B cell (primary cell): ENCODE measurements around the gene SLC34A2. TPM values are rescaled to one million over a fixed set of nuclear protein-coding genes. Genes with fewer than 3 reads are reported as not detected.

Experiments used
- ATAC-seq: fragments of 200-7000 bp; cut with Tn5 transposase; one replicate; pipeline ENCODE4 v1.10.0; 2021; ENCODE audit warnings: low read depth, mild to moderate bottlenecking, moderate number of reproducible peaks, moderate library complexity
- CTCF ChIA-PET: fragments of 350-600 bp; sonication (Branson Sonifier 250); formaldehyde crosslinking; loops from one replicate; lab custom pipeline; 2021; ENCODE audit warnings: antibody characterized with exemption, inconsistent platforms; lab: Charles Lee
- POLR2A ChIA-PET: fragments of 350-600 bp; sonication (Branson Sonifier 250); formaldehyde crosslinking; loops from one replicate; lab custom pipeline; 2021; ENCODE audit warnings: antibody characterized with exemption; lab: Charles Lee
- DNase-seq: peaks from one replicate; pipeline ENCODE4 v3.0.0; 2013
- H2AFZ ChIP-seq: 2 replicates; pipeline ENCODE4 v1.6.1; 2012; ENCODE audit warnings: mild to moderate bottlenecking, low read depth, low read length; ENCODE audit not compliant: insufficient read depth, poor library complexity, severe bottlenecking
- H3K27ac ChIP-seq, 2 donors: 1 replicate in 1 of 2; 2 replicates in 1 of 2; pipeline ENCODE4 v1.5.1; 2012 to 2013; ENCODE audit warnings: low read length in 2 of 2, mild to moderate bottlenecking in 2 of 2, moderate library complexity in 1 of 2
- H3K27me3 ChIP-seq, 4 experiments: fragments of 200-600 bp in 1 of 4; sonication (generic) in 1 of 4; replicated peaks in 1 of 4; 1 replicate in 2 of 4; 2 replicates in 2 of 4; pipeline versions ENCODE4 v1.6.1 to v1.7.0; 2013 to 2016; ENCODE audit warnings: low read length in 3 of 4, mild to moderate bottlenecking in 2 of 4, mixed read lengths in 1 of 4, moderate library complexity in 1 of 4; ENCODE audit not compliant: insufficient read depth in 4 of 4, control insufficient read depth in 3 of 4; ENCODE audit errors: control extremely low read depth in 1 of 4
- H3K36me3 ChIP-seq, 2 experiments: replicated peaks in 1 of 2; 1 replicate in 1 of 2; 2 replicates in 1 of 2; pipeline versions ENCODE4 v1.6.1 to v1.7.1; 2013; ENCODE audit warnings: low read length in 1 of 2; ENCODE audit not compliant: insufficient read depth in 2 of 2, control insufficient read depth in 1 of 2; ENCODE audit errors: control extremely low read depth in 1 of 2, extremely low read depth in 1 of 2
- H3K4me1 ChIP-seq, 2 donors: fragments of 200-600 bp in 1 of 2; sonication (generic) in 1 of 2; 1 replicate in 1 of 2; 2 replicates in 1 of 2; pipeline versions ENCODE4 v1.5.1 to v1.6.1; 2013 to 2017; ENCODE audit warnings: low read length in 2 of 2; ENCODE audit not compliant: control insufficient read depth in 2 of 2, insufficient read depth in 2 of 2
- H3K4me2 ChIP-seq: replicated peaks from 2 replicates; pipeline ENCODE3; 2012; ENCODE audit warnings: mild to moderate bottlenecking, low read depth, low read length; ENCODE audit not compliant: poor library complexity, severe bottlenecking
- H3K4me3 ChIP-seq, 5 experiments: fragments of 200-600 bp in 1 of 5; sonication (generic) in 1 of 5; 1 replicate in 3 of 5; 2 replicates in 2 of 5; pipeline versions ENCODE4 v1.5.1 to v1.7.0; 2011 to 2016; ENCODE audit warnings: low read length in 4 of 5, mild to moderate bottlenecking in 4 of 5, low read depth in 2 of 5, control low read depth in 1 of 5, moderate library complexity in 1 of 5; ENCODE audit not compliant: insufficient read depth in 1 of 5; ENCODE audit errors: control extremely low read depth in 1 of 5, extremely low read depth in 1 of 5
- H3K79me2 ChIP-seq: fragments of 200-600 bp; sonication (generic); one replicate; pipeline ENCODE4 v1.6.0; 2016; ENCODE audit warnings: low read length; ENCODE audit not compliant: control insufficient read depth, insufficient read depth
- H3K9ac ChIP-seq: fragments of 200-600 bp; sonication (generic); 2 replicates; pipeline ENCODE4 v1.6.1; 2017; ENCODE audit warnings: mild to moderate bottlenecking, low read length, moderate library complexity
- H3K9me3 ChIP-seq, 3 donors: one replicate each; pipeline versions ENCODE4 v1.6.1 to v1.7.1; 2013; ENCODE audit warnings: low read length in 2 of 3; ENCODE audit not compliant: control insufficient read depth in 2 of 3, insufficient read depth in 1 of 3; ENCODE audit errors: control extremely low read depth in 1 of 3
- H4K20me1 ChIP-seq: 2 replicates; pipeline ENCODE4 v1.6.0; 2012; ENCODE audit warnings: mild to moderate bottlenecking, low read length; ENCODE audit not compliant: insufficient read depth, control insufficient read depth, poor library complexity, severe bottlenecking
- H3K27ac Mint-ChIP-seq: one replicate; pipeline ENCODE4 v1.8.0; 2021; ENCODE audit warnings: mixed read lengths
- H3K27me3 Mint-ChIP-seq: one replicate; pipeline ENCODE4 v1.8.0; 2021; ENCODE audit warnings: mixed read lengths
- H3K4me1 Mint-ChIP-seq: one replicate; pipeline ENCODE4 v1.8.0; 2021; ENCODE audit warnings: mixed read lengths
- H3K4me3 Mint-ChIP-seq: one replicate; pipeline ENCODE4 v1.8.0; 2021; ENCODE audit warnings: mixed read lengths
- H3K9me3 Mint-ChIP-seq: one replicate; pipeline ENCODE4 v1.8.0; 2022; ENCODE audit warnings: mixed read lengths; ENCODE audit not compliant: insufficient read depth
- CTCF ChIP-seq: fragments of 200-600 bp; IDR thresholded peaks from one replicate; pipeline ENCODE4 v1.8.0; 2022; ENCODE audit warnings: antibody characterized with exemption, mild to moderate bottlenecking
- EZH2 ChIP-seq: IDR thresholded peaks from 2 replicates; pipeline ENCODE4 v1.6.1; 2012; ENCODE audit warnings: borderline replicate concordance, low read depth, mild to moderate bottlenecking, moderate library complexity, low read length; ENCODE audit not compliant: insufficient read depth, poor library complexity, severe bottlenecking
- WGBS: methylation state at CpG from one replicate; pipeline ENCODE4 v1.1.5; 2013; ENCODE audit warnings: missing lambda C conversion rate; ENCODE audit not compliant: insufficient coverage; 5-methylcytosine and 5-hydroxymethylcytosine counted together
- intact Hi-C: fragments of 100-400 bp; cut with micrococcal nuclease; formaldehyde crosslinking; loops from one replicate; pipeline ENCODE4 v1.10.0; 2022
- polyA plus RNA-seq: library from polyadenylated mRNA; depleted of rRNA; stranded (reverse); fragments of >200 nt; gene quantifications from 2 replicates; pipeline ENCODE4 v1.2.3, GENCODE V29; 2012
- total RNA-seq, 2 donors: library from RNA; stranded (reverse); fragments of 120-200 nt in 1 of 2; gene quantifications; 1 replicate in 1 of 2; 2 replicates in 1 of 2; pipeline versions ENCODE4 v1.2.3 to v1.2.4, GENCODE V29; 2013 to 2022

Gene SLC34A2
- total and polyA plus RNA-seq, 2 donors (not counting 1 experiment from before 2014, with no cell fraction given): not detected

GRCh38 chr4:25624616-25625015, 31.0 kb upstream of the SLC34A2 start:
- Histone ChIP-seq H3K9ac (no peak overlapping the region), H3K36me3 (no peaks in the 10 kb centered on the region), H4K20me1 (no peaks in the 10 kb centered on the region), H3K27ac (no peak overlapping the region), H3K4me1 (no peaks in the 10 kb centered on the region), H3K4me3 (no peak overlapping the region), H3K9me3 (no peaks in the 10 kb centered on the region), H2AFZ (no peak overlapping the region), H3K79me2 (no peaks in the 10 kb centered on the region), H3K4me2 (no peak overlapping the region), H3K27me3 (peaks cover 0 to 5% (median 0%) of the 10 kb centered on the region in 4 experiments)
- no CpG with 5 or more reads among the region's 1 CpG for WGBS
- CTCF ChIA-PET: no interaction called here
- DNase-seq (no peak), ATAC-seq (no peak)
- H3K4me3 Mint-ChIP-seq: no peak overlapping the region
- no peaks in the 10 kb centered on the region for H3K9me3 Mint-ChIP-seq
- intact Hi-C loops: no loop called here
- peaks cover 16% of the 10 kb centered on the region for H3K27me3 Mint-ChIP-seq
- no peaks in the 10 kb centered on the region for H3K4me1 Mint-ChIP-seq
- H3K27ac Mint-ChIP-seq: no peak overlapping the region
- POLR2A ChIA-PET: no interaction called here
- no peak for TF ChIP-seq EZH2
- TF ChIP-seq CTCF: no peak

- ChIA-PET CTCF (no interaction called here), POLR2A (no interaction called here)
- no peak overlapping the region for H3K27ac Mint-ChIP-seq
These were observed 27.2 kb upstream of the SLC34A2 start for GRCh38 chr4:25628451-25628850.

More at GRCh38 chr4:25628451-25628850, 27.2 kb upstream of the SLC34A2 start:
- Mint-ChIP-seq H3K4me3 (no peak overlapping the region), H3K4me1 (no peaks in the 10 kb centered on the region), H3K9me3 (no peaks in the 10 kb centered on the region), H3K27me3 (peaks cover 11% of the 10 kb centered on the region)
- no peak overlapping the region for H3K4me2 ChIP-seq
- no peaks in the 10 kb centered on the region for H4K20me1 ChIP-seq
- WGBS: no CpG with 5 or more reads among the region's 2 CpGs
- H3K79me2 ChIP-seq: no peaks in the 10 kb centered on the region
- TF ChIP-seq EZH2: no peak
- TF ChIP-seq CTCF: no peak
- no peak for ATAC-seq
- H3K36me3 ChIP-seq: no peaks in the 10 kb centered on the region
- H3K4me3 ChIP-seq: no peak overlapping the region
- no peak overlapping the region for H3K9ac ChIP-seq
- intact Hi-C loops: no loop called here
- no peak for DNase-seq
- no peaks in the 10 kb centered on the region for H3K9me3 ChIP-seq
- no peak overlapping the region for H3K27ac ChIP-seq
- H3K27me3 ChIP-seq: peaks cover 0 to 3% (median 0%) of the 10 kb centered on the region in 4 experiments
- no peaks in the 10 kb centered on the region for H3K4me1 ChIP-seq
- no peak overlapping the region for H2AFZ ChIP-seq
